Activated CD4-positive, alpha-beta T cell treated with anti-CD3 and anti-CD28 coated beads for 1 hour (primary cell): ENCODE data around the gene PES1.
"Not testable (repeated sequence)": the region's sequence is repeated elsewhere in the genome, so short reads cannot be mapped to it uniquely, and the experiment has no call there.

Experiments used
- DNase-seq: peaks from one replicate; pipeline ENCODE4 v3.0.0-alpha.2; 2020

The PES1 gene

GRCh38 chr22:30591588-30592359, at the start of gene PES1:
PES1 (minus strand) TSS chr22:30591910; CDS start chr22:30591833, 77 bp downstream.
- DNase-seq = peak; percentile 93

GRCh38 chr22:30640839-30641430, 49.2 kb upstream of the PES1 start:
- DNase-seq = no peak

- DNase-seq = no peak
These were observed 48.7 kb upstream of the PES1 start for GRCh38 chr22:30640361-30640760.

- no peak for DNase-seq
These were observed 46.0 kb upstream of the PES1 start for GRCh38 chr22:30637701-30638114.

GRCh38 chr22:30636226-30637077, 44.7 kb upstream of the PES1 start:
- no peak for DNase-seq

GRCh38 chr22:30635273-30636225, 43.8 kb upstream of the PES1 start, which contains the start of gene SLC35E4:
SLC35E4 (plus strand) TSS chr22:30635781; CDS start chr22:30636451, 670 bp downstream.
- DNase-seq = peak; percentile 94

- peak; percentile 86 for DNase-seq
These were observed 42.9 kb upstream of the PES1 start for GRCh38 chr22:30634471-30635233.

GRCh38 chr22:30631469-30631868, 39.8 kb upstream of the PES1 start:
- DNase-seq = not testable (repeated sequence)

- no peak for DNase-seq
These were observed 36.8 kb upstream of the PES1 start for GRCh38 chr22:30628491-30628890.

- no peak for DNase-seq
These were observed 35.8 kb upstream of the PES1 start for GRCh38 chr22:30627471-30627870.

- DNase-seq = no peak
These were observed 34.7 kb upstream of the PES1 start for GRCh38 chr22:30626413-30626812.

- DNase-seq = not testable (repeated sequence)
These were observed 28.2 kb upstream of the PES1 start for GRCh38 chr22:30619909-30620308.

GRCh38 chr22:30617819-30618218, 26.1 kb upstream of the PES1 start:
- DNase-seq = no peak

- no peak for DNase-seq
These were observed 23.8 kb upstream of the PES1 start for GRCh38 chr22:30615543-30615954.

- DNase-seq = no peak
These were observed 23.2 kb upstream of the PES1 start for GRCh38 chr22:30614879-30615278.

GRCh38 chr22:30614268-30614667, 22.6 kb upstream of the PES1 start:
- no peak for DNase-seq

GRCh38 chr22:30612789-30613188, 21.1 kb upstream of the PES1 start:
- no peak for DNase-seq

GRCh38 chr22:30611197-30611596, 19.5 kb upstream of the PES1 start:
- DNase-seq = no peak

- no peak for DNase-seq
These were observed 18.6 kb upstream of the PES1 start for GRCh38 chr22:30610299-30610698.

GRCh38 chr22:30609260-30610185, 17.8 kb upstream of the PES1 start:
- no peak for DNase-seq
